Panc1 (cell line): ENCODE measurements around the gene ITGBL1. TPM values are rescaled to one million over a fixed set of nuclear protein-coding genes. Genes with fewer than 3 reads are reported as not detected.

Experiments
- ATAC-seq: fragments of 200-7000 bp; cut with Tn5 transposase; 2 replicates; pipeline ENCODE4 v1.9.1; 2020; ENCODE audit warnings: mild to moderate bottlenecking, moderate library complexity
- BruUV-seq: library from RNA; stranded (reverse); fragments of 400-500 nt; replicated peaks from 2 replicates; lab custom pipeline; 2021; lab: Mats Ljungman, UMichigan
- CTCF ChIA-PET: fragments of 300-600 bp; sonication (Branson Sonifier 250); formaldehyde crosslinking; loops from one replicate; lab custom pipeline; 2022; ENCODE audit warnings: antibody characterized with exemption; lab: Charles Lee
- POLR2A ChIA-PET: fragments of 300-600 bp; sonication (Branson Sonifier 250); formaldehyde crosslinking; loops from one replicate; lab custom pipeline; 2022; ENCODE audit warnings: antibody characterized with exemption; lab: Charles Lee
- DNase-seq: peaks from one replicate; pipeline ENCODE4 v3.0.0-alpha.2; 2010; ENCODE audit warnings: low read depth, low spot score
- H3K27ac ChIP-seq: 2 replicates; pipeline ENCODE4 v1.5.1; 2011; ENCODE audit warnings: mild to moderate bottlenecking, low read length, inconsistent platforms
- H3K27me3 ChIP-seq: fragments of 200-500 bp; sonication (Bioruptor generic); 2 replicates; pipeline ENCODE4 v1.6.0; 2014; ENCODE audit warnings: low read length, inconsistent platforms; ENCODE audit not compliant: control insufficient read depth, insufficient read depth
- H3K36me3 ChIP-seq: fragments of 200-500 bp; sonication (Bioruptor generic); 2 replicates; pipeline ENCODE4 v1.5.1; 2014; ENCODE audit warnings: inconsistent platforms, mild to moderate bottlenecking, low read length, moderate library complexity; ENCODE audit not compliant: control insufficient read depth, insufficient read depth
- H3K4me1 ChIP-seq: 2 replicates; pipeline ENCODE4 v1.5.1; 2011; ENCODE audit warnings: inconsistent platforms, mild to moderate bottlenecking, low read length, moderate library complexity; ENCODE audit not compliant: control insufficient read depth, insufficient read depth
- H3K4me3 ChIP-seq, 2 experiments: 2 replicates each; pipeline ENCODE4 v1.5.1; 2011 to 2012; ENCODE audit warnings: low read depth in 2 of 2, low read length in 2 of 2, mild to moderate bottlenecking in 2 of 2, inconsistent platforms in 1 of 2, moderate library complexity in 1 of 2
- H3K9me3 ChIP-seq: fragments of 200-500 bp; sonication (Bioruptor generic); 2 replicates; pipeline ENCODE4 v1.5.1; 2014; ENCODE audit warnings: low read depth, mild to moderate bottlenecking, inconsistent platforms, low read length, moderate library complexity; ENCODE audit not compliant: control insufficient read depth, insufficient read depth
- CTCF ChIP-seq: fragments of 450-650 bp; IDR thresholded peaks from 2 replicates; pipeline ENCODE4 v1.5.1; 2017; ENCODE audit warnings: mild to moderate bottlenecking
- POLR2AphosphoS5 ChIP-seq: IDR thresholded peaks from 2 replicates; pipeline ENCODE4 v1.6.1; 2012; ENCODE audit warnings: mild to moderate bottlenecking, low read depth, low read length, moderate library complexity
- REST ChIP-seq, 2 experiments: IDR thresholded peaks; 2 replicates each; pipeline ENCODE4 v1.6.1; 2011 to 2012; ENCODE audit warnings: low read depth in 2 of 2, control low read depth in 1 of 2, low read length in 1 of 2, mild to moderate bottlenecking in 1 of 2, moderate library complexity in 1 of 2; ENCODE audit not compliant: insufficient read depth in 1 of 2
- SIN3A ChIP-seq: IDR thresholded peaks from 2 replicates; pipeline ENCODE4 v1.6.1; 2012; ENCODE audit warnings: low read depth, mild to moderate bottlenecking, low read length, moderate library complexity, borderline replicate concordance; ENCODE audit not compliant: insufficient read depth
- TCF7L2 ChIP-seq: IDR thresholded peaks from 2 replicates; pipeline ENCODE4 v1.6.1; 2011; ENCODE audit warnings: mild to moderate bottlenecking, low read depth, low read length, inconsistent platforms
- in situ Hi-C: cut with HindIII; loops from 2 replicates; pipeline ENCODE4 v1.10.0; 2016; ENCODE audit warnings: low sequenced_read_pairs, low pct_unique_long_range_greater_than_20kb
- intact Hi-C: fragments of 100-400 bp; cut with micrococcal nuclease; formaldehyde crosslinking; loops from one replicate; pipeline ENCODE4 v1.10.0; 2022; ENCODE audit not compliant: unreplicated experiment
- total RNA-seq: library from RNA; stranded (reverse); gene quantifications from one replicate; pipeline ENCODE4 v1.2.1, GENCODE V29; 2021; ENCODE audit not compliant: unreplicated experiment

The ITGBL1 gene
- total RNA-seq, 1 experiment from 2014 or later, result 14.3 TPM

GRCh38 chr13:101423872-101424271 is 28.6 kb upstream of the ITGBL1 start:
- Histone ChIP-seq H3K27me3 (no peaks in the 10 kb centered on the region), H3K4me3 (no peak overlapping the region), H3K9me3 (no peaks in the 10 kb centered on the region), H3K4me1 (peaks cover 4% of the 10 kb centered on the region), H3K27ac (peak overlapping the region; percentile 13; the same call in 1 of the 2 replicates), H3K36me3 (no peaks in the 10 kb centered on the region)
- in situ Hi-C loops (no loop called here), intact Hi-C loops (no loop called here)
- ATAC-seq (no peak), DNase-seq (no peak)
- TF ChIP-seq SIN3A (no peak), CTCF (no peak), REST (IDR thresholded peaks at IDR 0.05; ENCODE audit: insufficient read depth in 1 of 2, low read depth in 2 of 2, low read length in 1 of 2) (no peak), TCF7L2 (no peak), POLR2AphosphoS5 (no peak)
- ChIA-PET POLR2A (no interaction called here), CTCF (interaction anchor here (0.5 kb wide), 1 partner anchor 275 kb away, joined by 4 read pairs; no protein-coding TSS in a partner anchor)
- BruUV-seq, result no TSS peak

- peak overlapping the region; percentile 13; the same call in 1 of the 2 replicates for H3K27ac ChIP-seq
- H3K27me3 ChIP-seq, result no peaks in the 10 kb centered on the region
- BruUV-seq, result no TSS peak
- intact Hi-C loops (no loop called here), in situ Hi-C loops (no loop called here)
- no peak for TF ChIP-seq REST (IDR thresholded peaks at IDR 0.05; ENCODE audit: insufficient read depth in 1 of 2, low read depth in 2 of 2, low read length in 1 of 2)
- TF ChIP-seq POLR2AphosphoS5, result no peak
- TF ChIP-seq SIN3A, result no peak
- no peak for TF ChIP-seq TCF7L2
- no peak for TF ChIP-seq CTCF
- H3K36me3 ChIP-seq, result no peaks in the 10 kb centered on the region
- ChIA-PET POLR2A (no interaction called here), CTCF (interaction anchor here (0.5 kb wide), 1 partner anchor 276 kb away, joined by 4 read pairs; no protein-coding TSS in a partner anchor)
- no peak overlapping the region for H3K4me3 ChIP-seq
- no peaks in the 10 kb centered on the region for H3K9me3 ChIP-seq
- DNase-seq (no peak), ATAC-seq (peak; percentile 48; the same call in 1 of the 2 replicates)
- peaks cover 4% of the 10 kb centered on the region for H3K4me1 ChIP-seq
These were observed 27.9 kb upstream of the ITGBL1 start for GRCh38 chr13:101424381-101425155.
